ENCODE results near the gene RBM15B.

The RBM15B gene

GRCh38 chr3:51434110-51434509, 43.0 kb downstream of the RBM15B start:
- H3K9ac ChIP-seq (ENCODE audit: low read depth, low read length): no peak overlapping the region
- no peaks in the 10 kb centered on the region; the same call in 1 of the 2 replicates for H3K4me1 ChIP-seq (ENCODE audit: insufficient read depth, low read length)
- H3K36me3 ChIP-seq (ENCODE audit: insufficient read depth, low read length): peaks cover 4% of the 10 kb centered on the region
- no peaks in the 10 kb centered on the region for H3K9me3 ChIP-seq (ENCODE audit: control insufficient read depth, insufficient read depth, low read length)

GRCh38 chr3:51434746-51435327, 43.8 kb downstream of the RBM15B start:
- Histone ChIP-seq H3K9ac (ENCODE audit: low read depth, low read length) (no peak overlapping the region), H3K36me3 (ENCODE audit: insufficient read depth, low read length) (peaks cover 4% of the 10 kb centered on the region), H3K9me3 (ENCODE audit: control insufficient read depth, insufficient read depth, low read length) (no peaks in the 10 kb centered on the region), H3K4me1 (ENCODE audit: insufficient read depth, low read length) (no peaks in the 10 kb centered on the region; the same call in 1 of the 2 replicates)

GRCh38 chr3:51436998-51437639, 46.0 kb downstream of the RBM15B start:
- no peaks in the 10 kb centered on the region; the same call in 1 of the 2 replicates for H3K36me3 ChIP-seq (ENCODE audit: insufficient read depth, low read length)
- no peaks in the 10 kb centered on the region; the same call in 1 of the 2 replicates for H3K4me1 ChIP-seq (ENCODE audit: insufficient read depth, low read length)
- no peaks in the 10 kb centered on the region for H3K9me3 ChIP-seq (ENCODE audit: control insufficient read depth, insufficient read depth, low read length)
- no peak overlapping the region for H3K9ac ChIP-seq (ENCODE audit: low read depth, low read length)

GRCh38 chr3:51441282-51442030, 50.4 kb downstream of the RBM15B start:
- no peak overlapping the region for H3K9ac ChIP-seq (ENCODE audit: low read depth, low read length)
- H3K4me1 ChIP-seq (ENCODE audit: insufficient read depth, low read length): no peaks in the 10 kb centered on the region; the same call in 1 of the 2 replicates
- no peaks in the 10 kb centered on the region for H3K9me3 ChIP-seq (ENCODE audit: control insufficient read depth, insufficient read depth, low read length)
- no peaks in the 10 kb centered on the region; the same call in 1 of the 2 replicates for H3K36me3 ChIP-seq (ENCODE audit: insufficient read depth, low read length)

- no peak overlapping the region for H3K9ac ChIP-seq (ENCODE audit: low read depth, low read length)
- H3K9me3 ChIP-seq (ENCODE audit: control insufficient read depth, insufficient read depth, low read length): no peaks in the 10 kb centered on the region
- H3K4me1 ChIP-seq (ENCODE audit: insufficient read depth, low read length): no peaks in the 10 kb centered on the region
- H3K36me3 ChIP-seq (ENCODE audit: insufficient read depth, low read length): no peaks in the 10 kb centered on the region
Measured at GRCh38 chr3:51445544-51446280, 54.6 kb downstream of the RBM15B start.

Measured in ES-I3 (cell line).